Measurements from ENCODE around the gene SUPT20H.
A peak's percentile ranks its signal among the peaks of the same experiment; 100 is the strongest.
"Not testable (repeated sequence)": the region's sequence is repeated elsewhere in the genome, so short reads cannot be mapped to it uniquely, and the experiment has no call there.

The SUPT20H gene

DNA sequence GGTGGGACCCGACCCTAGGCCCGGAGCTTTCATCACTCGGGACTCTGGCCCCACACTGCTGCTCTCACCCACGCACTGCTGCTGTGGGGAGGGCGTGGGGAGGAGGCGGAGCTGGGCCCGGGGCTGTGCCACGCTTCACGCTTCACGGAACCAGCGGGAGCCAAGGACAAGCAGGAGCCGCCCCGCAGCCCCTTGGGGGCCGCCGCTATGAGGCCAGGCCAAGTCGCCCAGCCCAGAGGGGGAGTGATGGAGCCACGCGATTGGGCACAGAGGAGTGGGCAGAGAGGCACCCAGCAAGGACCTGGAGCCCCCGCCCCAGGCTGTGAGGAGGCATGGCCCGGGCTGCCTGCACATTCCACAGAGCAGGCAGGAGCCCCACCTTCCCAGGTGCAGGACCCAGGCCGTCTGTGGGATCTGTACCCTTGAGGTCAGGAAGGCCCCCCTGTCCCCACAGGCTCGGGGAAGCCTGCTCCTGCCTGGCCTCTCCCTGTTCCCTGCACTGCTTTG lies 10.2 kb upstream of the SUPT20H start:
- DNase-seq: no peak

DNA sequence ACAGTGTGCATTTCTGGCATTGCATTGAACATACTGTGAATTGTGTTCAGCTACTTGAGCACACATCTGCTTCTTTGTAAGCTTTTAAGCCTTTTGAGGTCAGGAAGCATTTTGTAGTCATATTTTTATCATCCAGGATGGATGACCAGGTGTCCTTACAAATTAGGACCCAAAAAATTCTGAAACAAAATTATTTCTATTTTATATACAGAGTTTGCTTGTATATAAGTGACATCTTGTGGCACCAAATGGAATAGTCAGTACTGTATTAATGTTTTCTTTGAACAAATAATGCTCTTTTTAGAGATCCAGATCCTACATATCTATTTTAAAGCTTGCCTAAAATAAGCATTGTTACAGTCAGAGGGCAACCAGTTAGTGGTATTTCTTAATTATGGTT lies 9.5 kb upstream of the SUPT20H start:
- DNase-seq: peak in 1 of 2 experiments; percentile 43

DNA sequence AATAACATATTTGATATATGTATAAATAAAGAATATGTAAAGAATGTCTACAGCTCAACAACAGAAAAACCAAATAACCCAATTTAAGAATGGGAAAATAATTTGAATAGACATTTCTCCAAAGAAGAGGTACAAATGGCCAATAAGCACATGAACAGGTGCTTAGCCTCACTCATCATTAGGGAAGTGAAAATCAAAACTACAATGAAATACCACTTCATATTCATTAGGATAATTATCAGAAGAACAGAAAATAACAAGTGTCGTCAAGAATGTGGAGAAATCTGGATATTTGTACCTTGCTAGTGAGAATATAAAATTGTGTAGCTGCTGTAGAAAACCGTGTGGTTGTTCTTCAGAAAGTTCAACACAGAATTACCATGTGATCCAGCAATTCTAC lies 8.4 kb upstream of the SUPT20H start:
- DNase-seq: no peak

DNA sequence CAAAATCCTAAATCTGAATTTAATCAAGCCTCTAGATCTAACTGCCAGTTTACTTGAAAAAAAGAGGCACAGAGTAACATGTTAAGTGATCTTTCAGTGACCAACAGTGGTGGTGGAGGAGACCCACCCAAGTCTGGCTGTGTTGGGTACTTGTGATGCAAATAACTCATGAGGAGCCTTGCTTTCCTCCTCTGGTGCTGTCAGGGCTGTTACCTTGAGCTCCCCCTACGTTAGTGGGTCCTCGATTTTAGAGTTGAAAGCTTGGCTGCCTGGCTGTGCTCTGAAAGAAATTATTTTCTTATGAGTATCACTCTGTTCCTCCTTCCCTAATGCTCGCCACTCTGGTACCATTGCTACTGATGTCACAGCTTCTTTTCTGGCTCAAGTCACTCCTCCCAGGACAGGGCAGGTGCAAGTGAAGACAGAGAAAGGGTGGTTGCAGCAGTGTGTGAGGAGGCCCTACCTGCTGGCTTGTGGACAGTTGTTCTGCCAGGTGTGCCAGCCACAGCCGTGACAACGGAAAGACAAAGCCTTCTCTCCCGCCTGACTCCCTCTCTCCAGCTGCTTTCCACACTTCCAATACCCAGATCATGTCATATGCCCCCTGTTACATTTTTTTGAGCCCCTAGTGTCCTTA lies 6.5 kb upstream of the SUPT20H start:
- no peak for DNase-seq

DNA sequence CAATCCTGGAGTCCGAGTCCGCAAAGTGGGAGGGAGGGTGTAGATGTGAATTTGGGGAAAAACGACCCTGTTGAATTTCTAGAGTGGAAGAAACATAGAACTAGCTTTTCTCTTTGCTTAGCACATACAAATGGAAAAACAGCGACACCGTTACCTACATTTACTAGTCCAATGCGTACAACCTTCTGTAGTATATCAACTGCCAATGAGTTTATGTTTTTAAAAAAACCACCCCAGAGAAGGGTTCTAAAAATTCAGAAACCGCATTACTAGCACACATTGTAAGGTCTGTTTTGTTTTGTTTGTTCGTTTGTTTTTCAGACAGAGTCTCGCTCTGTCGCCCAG lies 332 bp upstream of the SUPT20H start:
- no peak for DNase-seq

DNA sequence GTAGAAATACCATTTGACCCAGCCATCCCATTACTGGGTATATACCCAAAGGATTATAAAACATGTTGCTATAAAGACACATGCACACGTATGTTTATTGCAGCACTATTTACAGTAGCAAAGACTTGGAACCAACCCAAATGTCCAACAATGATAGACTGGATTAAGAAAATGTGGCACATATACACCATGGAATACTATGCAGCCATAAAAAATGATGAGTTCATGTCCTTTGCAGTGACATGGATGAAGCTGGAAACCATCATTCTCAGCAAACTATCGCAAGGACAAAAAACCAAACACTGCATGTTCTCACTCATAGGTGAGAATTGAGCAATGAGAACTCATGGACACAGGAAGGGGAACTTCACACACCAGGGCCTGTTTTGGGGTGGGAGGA lies 3.3 kb downstream of the SUPT20H start:
- not testable (repeated sequence) for DNase-seq

DNA sequence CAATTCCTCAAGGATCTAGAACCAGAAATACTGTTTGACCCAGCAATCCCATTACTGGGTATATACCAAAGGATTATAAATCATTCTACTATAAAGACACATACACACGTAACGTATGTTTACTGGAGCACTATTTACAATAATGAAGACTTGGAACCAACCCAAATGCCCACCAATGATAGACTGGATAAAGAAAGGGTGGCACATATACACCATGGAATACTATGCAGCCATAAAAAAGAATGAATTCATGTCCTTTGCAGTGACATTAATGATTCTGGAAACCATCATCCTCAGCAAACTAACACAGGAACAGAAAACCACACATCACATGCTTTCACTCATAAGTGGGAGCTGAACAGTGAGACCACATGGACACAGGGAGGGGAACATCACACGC lies 6.4 kb downstream of the SUPT20H start:
- DNase-seq: not testable (repeated sequence)

DNA sequence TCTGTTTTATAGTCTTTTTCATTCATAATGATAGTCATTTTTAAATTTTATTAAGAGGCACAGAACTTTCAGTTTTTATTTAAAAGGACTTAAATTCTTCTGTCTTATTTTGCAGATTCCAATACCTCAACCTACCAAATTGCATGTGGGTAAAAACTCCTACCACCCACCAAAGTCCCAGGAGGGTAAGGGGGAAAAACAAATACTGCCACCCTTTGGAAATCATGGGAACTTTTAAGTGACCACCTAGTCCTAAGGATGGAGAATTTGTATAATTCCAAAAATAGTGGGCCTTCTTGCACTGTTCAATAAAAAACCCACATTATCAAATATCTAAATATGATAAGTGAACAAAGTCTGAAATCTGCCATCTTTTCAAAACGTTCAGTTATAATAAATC lies 9.7 kb downstream of the SUPT20H start:
- DNase-seq: no peak

DNA sequence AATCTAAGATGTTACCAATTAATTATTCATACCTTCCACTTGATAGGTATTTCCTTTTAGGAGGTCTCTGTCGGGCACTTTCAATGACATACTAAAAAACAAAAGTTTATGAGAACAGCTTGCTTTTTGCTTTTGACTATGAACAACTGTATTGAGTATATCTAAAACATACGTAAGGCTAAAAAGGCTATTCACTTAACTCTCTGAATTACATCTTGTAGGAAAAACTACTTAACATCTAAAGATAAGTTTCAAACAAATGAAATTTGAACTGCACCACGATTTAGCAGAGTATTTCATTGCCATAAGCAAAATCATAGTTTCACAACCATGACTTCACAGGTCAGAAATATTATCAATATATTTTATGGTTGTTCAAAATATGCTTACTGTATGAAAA lies 11.6 kb downstream of the SUPT20H start:
- no peak for DNase-seq

DNA sequence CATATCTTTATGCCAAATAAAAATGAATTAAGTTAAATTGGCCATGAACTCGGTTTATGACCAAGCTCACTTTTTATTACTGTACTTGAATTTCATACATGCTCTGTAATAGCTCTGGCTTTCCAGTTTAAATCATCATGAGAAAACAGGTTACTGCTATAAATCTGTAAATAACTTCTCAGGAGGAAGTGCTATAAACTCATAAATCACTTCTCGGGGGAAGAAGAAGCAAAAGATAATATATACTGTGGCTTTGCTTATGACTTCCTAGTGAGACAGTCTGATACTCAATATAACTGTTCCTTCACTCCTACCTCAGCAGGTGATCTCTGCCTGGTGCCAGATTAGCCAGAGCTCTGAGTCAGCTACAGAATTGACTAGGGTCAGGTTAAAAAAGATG lies 12.5 kb downstream of the SUPT20H start:
- no peak for DNase-seq

DNA sequence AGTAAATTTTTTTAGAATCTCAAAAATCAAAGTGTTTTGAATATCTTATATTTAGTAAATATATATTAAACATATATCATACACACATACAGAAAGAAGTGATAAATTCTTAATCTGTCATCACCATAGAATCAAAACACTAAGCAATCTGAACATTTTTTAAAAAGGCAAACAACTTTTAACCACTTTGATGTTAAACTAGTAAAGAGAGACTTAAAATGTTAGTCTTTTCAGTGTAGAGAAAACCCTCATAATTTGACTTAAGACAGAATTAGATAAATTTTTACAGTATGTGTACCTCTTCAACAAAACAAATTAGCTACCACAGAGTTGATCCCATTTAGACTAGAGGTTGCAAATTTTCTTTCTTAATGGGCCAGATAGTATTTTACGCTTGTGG lies 13.4 kb downstream of the SUPT20H start:
- DNase-seq: no peak

DNA sequence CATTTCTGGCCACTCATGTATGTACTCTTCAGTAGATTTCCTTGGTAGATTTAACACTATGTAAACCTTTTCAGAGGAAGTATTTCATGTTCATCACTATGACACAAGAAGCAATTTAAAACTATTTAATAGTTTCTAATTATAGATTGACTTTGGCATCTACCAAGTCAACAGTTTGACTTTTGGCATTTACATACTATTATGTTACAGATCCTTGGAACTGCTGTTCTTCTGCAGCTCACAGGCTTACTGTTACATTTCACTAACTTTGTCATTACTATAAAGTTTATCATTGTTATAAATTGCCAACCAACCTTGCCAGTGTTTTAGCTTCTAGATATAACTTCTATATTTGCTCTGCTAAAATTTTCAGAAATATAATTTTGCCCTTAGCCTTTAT lies 18.7 kb downstream of the SUPT20H start:
- DNase-seq: no peak

DNA sequence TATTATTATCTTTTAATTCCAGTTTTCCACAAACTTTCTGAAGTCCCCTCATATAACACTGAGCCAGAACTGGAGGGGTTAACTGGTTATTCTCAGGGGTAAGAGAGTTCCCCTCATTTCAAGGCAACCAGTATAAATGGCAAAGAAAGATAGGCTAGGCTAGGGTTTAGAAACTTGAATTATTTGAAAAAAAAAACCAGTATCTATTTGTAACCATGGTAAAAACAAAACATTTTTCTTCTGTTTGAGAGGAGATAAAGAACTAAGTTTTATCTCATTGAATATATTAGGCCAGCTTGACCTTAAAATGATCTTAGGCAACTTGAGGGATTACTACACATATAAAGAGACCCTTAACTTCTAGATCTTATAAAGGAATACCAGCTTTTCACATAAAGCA lies 19.6 kb downstream of the SUPT20H start:
- DNase-seq: no peak

DNA sequence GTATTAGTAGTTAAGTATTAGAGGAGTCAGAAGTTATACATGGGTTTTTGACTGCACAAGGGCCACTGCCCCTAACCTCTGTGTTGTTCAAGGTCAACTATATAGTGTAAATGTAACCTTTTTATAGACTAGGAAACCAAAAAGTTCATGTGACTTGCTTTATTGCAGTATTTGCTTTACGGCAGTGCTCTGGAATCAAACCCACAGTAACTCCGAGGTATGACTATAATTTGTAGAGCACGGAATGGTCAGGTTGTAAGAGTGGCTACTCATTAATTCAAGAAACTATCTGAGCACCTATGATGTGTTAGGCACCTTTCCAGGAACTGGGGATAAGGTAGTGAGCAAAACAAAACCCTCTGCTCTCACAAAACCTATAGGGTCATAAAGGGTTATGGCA lies 22.2 kb downstream of the SUPT20H start:
- no peak for DNase-seq

DNA sequence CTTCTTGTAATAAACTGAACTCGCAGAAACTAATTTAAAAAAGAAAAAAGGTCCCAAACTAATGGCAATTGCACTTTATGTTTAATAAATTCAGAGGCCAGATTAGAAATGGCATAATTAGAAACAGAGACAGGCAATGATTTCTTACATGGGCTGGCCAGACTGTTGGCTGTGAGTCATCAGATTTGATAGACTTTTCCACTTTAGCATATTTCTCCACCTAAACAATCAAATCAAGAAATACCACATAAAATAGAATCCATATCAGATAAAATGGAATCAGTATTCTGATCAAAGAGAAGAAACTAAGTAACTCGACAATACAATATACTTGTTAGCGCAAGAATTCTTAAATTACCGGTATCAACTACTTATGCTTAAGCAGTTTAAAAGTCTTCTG lies 29.9 kb downstream of the SUPT20H start:
- DNase-seq: no peak

DNA sequence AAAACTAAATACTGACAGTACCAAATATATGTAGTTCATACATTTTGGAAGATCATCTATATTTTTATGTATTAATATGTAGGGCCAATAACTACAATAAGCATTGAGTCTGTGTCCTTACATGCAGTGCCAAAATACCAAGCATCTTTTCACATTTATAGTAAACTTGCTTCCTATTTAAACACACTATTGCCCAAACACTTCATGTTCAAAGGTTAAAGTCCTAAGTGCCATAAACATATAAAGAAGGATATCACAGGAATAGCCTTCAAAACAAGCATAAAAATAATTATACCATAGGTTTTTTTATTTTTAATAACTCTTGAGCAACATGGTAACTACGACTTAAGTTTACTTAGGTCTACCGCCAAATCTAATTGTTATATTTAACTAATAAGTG lies 31.8 kb downstream of the SUPT20H start:
- DNase-seq: no peak

DNA sequence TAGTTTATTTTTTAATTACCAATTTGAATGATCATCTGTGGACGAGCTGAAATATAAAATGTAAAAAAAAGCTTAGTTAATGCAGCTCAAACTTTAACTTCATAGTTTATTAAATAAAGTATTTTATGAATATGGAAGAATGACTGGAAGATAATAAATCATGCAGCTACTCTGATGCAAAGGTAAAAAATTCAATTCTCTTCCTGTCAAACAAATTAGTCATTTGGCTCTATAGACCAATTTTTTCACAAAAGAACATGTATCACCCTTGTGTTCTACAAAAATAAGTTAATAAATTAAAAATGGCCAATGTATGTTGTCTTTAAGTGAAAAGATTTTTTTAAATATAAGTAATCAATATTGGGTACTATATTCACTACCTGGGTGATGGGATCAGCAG lies 32.7 kb downstream of the SUPT20H start:
- no peak for DNase-seq

DNA sequence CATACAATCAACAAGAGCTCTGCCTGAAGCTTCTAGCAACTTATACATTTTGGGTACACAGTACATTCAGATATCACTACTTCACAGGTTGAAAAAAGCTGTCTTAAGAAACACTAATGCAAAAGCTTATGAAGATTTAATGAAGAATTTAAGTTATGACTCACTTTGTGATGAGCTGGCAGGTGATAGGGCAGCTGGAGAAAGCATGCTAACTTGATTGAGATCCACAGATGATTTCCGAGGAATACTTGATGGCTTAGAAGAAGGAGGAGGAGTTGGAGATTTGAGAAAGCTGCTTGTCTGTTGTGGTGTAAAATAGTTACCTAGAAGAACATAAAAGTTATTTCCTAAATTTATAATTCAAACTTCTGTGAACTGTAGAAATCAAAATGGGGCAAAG lies 35.6 kb downstream of the SUPT20H start:
- no peak for DNase-seq

DNA sequence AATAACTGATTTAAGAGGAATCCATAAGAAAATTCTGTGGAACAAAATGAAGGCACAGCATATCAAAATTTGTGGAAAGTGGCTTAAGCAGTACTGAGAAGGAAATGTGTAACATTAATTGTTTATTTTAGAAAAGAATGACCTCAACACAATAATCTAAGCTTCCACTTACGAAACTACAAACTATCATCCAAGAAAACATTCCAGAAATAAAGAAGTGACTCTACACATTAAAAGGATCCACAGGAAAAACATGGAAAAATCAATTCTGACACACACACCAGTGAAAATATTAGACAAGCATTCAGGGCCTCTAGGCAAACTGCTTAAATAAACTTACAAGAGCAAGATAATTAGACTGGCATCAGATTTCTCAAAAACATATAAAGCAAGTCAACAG lies 44.9 kb downstream of the SUPT20H start:
- DNase-seq: no peak

DNA sequence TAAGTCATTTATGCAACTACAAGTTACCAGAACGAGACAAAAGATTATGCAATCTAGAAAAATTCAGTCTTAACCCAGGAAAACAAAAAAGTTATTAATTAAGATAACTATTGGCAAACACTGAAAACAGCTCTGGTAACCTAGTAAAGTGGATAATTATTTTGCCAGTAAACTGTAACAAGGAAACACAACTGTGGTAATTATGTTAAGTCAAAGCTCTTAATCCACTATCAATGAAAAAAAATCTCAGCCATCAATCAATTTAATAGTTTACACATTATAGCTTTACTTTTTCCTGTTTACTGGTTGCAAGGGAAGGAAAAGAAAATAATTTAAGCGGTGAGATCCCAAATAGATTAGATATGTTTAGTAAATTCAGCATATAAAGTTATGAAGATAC lies 47.7 kb downstream of the SUPT20H start:
- DNase-seq: no peak

DNA sequence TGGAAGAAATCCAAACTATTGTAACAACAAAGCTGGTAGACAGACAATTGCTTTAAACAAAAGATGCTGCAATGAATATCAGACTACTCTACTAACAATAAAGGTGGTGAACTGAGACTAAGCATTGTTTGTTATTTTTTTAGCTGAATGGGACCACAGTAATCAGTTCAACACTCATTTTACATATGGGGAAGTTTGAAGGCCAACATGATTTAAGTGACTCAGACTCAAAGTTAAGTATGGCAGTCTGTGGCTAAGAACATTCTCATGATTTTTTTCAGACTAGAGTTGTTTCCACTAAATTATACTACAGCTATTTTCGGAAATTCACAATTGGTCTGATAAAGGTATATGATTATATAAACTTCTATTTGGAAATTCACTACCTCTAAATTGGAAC lies 48.5 kb downstream of the SUPT20H start:
- no peak for DNase-seq

DNA sequence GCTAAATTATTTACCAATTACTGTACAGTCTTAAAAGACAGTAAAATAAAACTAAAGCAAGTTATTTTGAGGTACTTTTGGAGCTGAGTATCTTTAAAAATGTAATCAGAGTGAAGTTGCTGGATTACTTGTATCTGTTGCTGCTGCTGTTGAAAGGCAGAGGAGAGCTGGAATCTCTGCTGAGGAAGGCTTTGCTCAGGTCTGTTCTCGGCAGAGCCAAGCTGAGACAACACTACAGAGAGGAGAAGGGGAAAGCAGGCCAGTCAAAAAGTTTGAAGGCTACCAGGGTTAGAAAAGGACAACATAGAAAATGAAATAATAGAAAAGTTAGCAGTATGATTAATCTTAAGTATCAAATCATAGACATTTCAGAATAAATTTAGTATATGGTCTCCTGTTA lies 49.1 kb downstream of the SUPT20H start:
- no peak for DNase-seq

DNA sequence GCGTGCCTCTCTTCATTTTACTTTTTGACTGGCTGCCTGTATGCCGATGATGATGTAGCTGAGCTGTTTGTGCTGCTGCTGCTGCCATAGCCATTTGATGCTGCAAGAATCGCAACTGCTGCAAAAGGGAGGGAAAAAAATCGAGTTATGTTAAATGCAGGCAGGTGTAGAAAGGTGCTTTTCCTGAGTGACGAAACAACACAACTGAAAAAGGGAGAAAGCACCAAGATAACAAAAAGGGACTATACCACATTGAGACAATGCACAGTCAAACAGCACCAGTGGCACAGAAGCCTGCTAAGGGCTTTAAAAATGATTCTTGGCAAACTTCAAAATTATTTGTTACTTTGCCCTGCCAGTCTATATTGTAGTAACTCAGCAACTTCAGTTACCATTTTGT lies 49.8 kb downstream of the SUPT20H start:
- DNase-seq: no peak

DNA sequence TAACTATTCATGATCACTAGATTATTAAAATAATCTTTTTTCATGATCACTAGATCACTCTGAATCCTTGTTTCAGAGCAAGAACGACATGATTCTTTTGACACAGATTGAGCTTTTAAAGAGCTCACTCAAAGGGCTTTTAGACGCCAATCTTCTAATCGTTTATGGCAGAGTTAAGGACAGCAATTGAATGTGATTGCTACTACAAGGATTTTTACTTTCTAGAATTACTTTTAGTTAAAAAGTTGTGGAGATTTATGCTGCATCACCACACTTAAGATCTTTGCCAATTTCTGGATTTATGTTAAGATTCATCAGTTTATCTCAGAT lies 57.6 kb downstream of the SUPT20H start:
- DNase-seq: no peak

DNA sequence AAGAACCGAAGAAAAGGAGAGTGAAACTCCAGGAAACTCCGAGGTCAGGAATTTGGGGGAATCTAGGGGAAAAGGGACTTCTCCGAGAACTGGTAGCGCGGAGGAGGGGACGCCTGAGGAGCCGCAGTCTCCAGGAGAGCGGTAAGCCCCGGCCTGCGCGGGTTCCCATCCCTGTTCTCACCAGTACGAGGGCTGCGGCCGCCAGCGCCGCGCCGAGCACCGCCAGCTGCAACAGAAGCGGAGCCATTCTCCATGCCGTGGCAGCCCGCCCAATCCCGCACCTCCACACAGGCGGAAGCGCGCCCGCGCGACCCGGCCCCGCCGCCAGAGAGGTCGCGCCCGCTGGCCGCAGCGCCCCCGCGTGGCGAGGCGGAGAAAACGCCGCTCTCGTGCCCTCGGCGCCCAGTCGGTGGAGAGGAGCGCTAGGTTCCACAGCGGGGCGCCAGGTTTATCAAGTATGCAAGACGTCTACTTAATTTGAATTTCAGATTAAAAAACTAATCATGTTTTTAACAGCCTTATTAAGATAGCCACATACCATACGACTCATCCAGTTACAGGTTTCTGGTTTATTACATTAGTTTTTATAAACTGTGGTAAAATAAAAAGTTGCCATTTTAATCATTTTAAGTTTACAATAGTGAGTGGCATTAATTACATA lies 60.3 kb downstream of the SUPT20H start, which contains the start of gene ALG5:
Gene ALG5, minus strand, starts transcription at position 287 of the 661 bp plus-strand sequence. Its CDS starts 40 bp downstream, at position 247.
- DNase-seq: peak; percentile 55 to 82

All from SW 1271 (cell line).